H1 (cell line): ENCODE data around the gene FAM13C. TPM values are rescaled to one million over a fixed set of nuclear protein-coding genes. Genes with fewer than 3 reads are reported as not detected.

ENCODE experiments used
- CTCF ChIA-PET: fragments of 300-600 bp; sonication (Branson Sonifier 250); formaldehyde crosslinking; loops from one replicate; lab custom pipeline; 2021; ENCODE audit not compliant: partially characterized antibody; lab: Charles Lee
- POLR2A ChIA-PET: fragments of 300-600 bp; sonication (Branson Sonifier 250); formaldehyde crosslinking; loops from one replicate; lab custom pipeline; 2021; ENCODE audit warnings: inconsistent platforms; ENCODE audit not compliant: partially characterized antibody; lab: Charles Lee
- DNase-seq, 2 experiments: peaks; one replicate each; pipeline versions ENCODE4 v3.0.0 to v3.0.0-alpha.2; 2010 to 2022; ENCODE audit warnings: low spot score in 2 of 2, low read depth in 1 of 2, mixed read lengths in 1 of 2
- FAIRE-seq: peaks from 2 replicates; lab custom pipeline; 2011; peaks lifted over from hg19 to GRCh38; lab: Jason Lieb, UNC
- H2AFZ ChIP-seq: 2 replicates; pipeline ENCODE4 v1.8.1; 2012; ENCODE audit warnings: low read length, inconsistent platforms
- H2AK5ac ChIP-seq: 2 replicates; pipeline ENCODE4 v1.6.1; 2013; ENCODE audit warnings: low read depth, low read length
- H2BK120ac ChIP-seq: replicated peaks from 2 replicates; pipeline ENCODE3; 2013; ENCODE audit warnings: low read depth, low read length, inconsistent platforms
- H2BK12ac ChIP-seq: 2 replicates; pipeline ENCODE4 v1.6.1; 2013; ENCODE audit warnings: low read depth, low read length
- H2BK15ac ChIP-seq: 2 replicates; pipeline ENCODE4 v1.6.1; 2013; ENCODE audit warnings: low read length
- H2BK20ac ChIP-seq: 2 replicates; pipeline ENCODE4 v1.6.1; 2013; ENCODE audit warnings: low read length
- H2BK5ac ChIP-seq: 2 replicates; pipeline ENCODE4 v1.6.1; 2013; ENCODE audit warnings: low read depth, low read length
- H3K14ac ChIP-seq: 2 replicates; pipeline ENCODE4 v1.6.1; 2013; ENCODE audit warnings: inconsistent platforms; ENCODE audit not compliant: insufficient read length
- H3K18ac ChIP-seq: 2 replicates; pipeline ENCODE4 v1.6.1; 2013; ENCODE audit warnings: low read length; ENCODE audit errors: extremely low read depth
- H3K23ac ChIP-seq: 2 replicates; pipeline ENCODE4 v1.6.1; 2013; ENCODE audit warnings: inconsistent platforms; ENCODE audit not compliant: insufficient read length
- H3K23me2 ChIP-seq: 2 replicates; pipeline ENCODE4 v1.6.1; 2013; ENCODE audit warnings: low read depth, low read length
- H3K27ac ChIP-seq: 2 replicates; pipeline ENCODE4 v1.6.1; 2011; ENCODE audit warnings: low read depth, low read length, inconsistent platforms
- H3K27me3 ChIP-seq, 4 experiments: replicated peaks in 1 of 4; 1 replicate in 1 of 4; 2 replicates in 3 of 4; pipeline versions ENCODE4 v1.6.1 to v1.8.1; 2011 to 2013; ENCODE audit warnings: low read length in 3 of 4, mild to moderate bottlenecking in 3 of 4, inconsistent platforms in 2 of 4, mixed read lengths in 2 of 4, moderate library complexity in 1 of 4; ENCODE audit not compliant: control insufficient read depth in 3 of 4, insufficient read depth in 3 of 4; ENCODE audit errors: extremely low read depth in 1 of 4
- H3K36me3 ChIP-seq, 4 experiments: 2 replicates each; pipeline versions ENCODE4 v1.6.1 to v1.8.1; 2011 to 2013; ENCODE audit warnings: mild to moderate bottlenecking in 4 of 4, low read length in 3 of 4, moderate library complexity in 2 of 4, control low read depth in 1 of 4, inconsistent platforms in 1 of 4; ENCODE audit not compliant: insufficient read depth in 4 of 4, control insufficient read depth in 2 of 4
- H3K4ac ChIP-seq: replicated peaks from 2 replicates; pipeline ENCODE3; 2013; ENCODE audit warnings: low read length, low read depth, mixed read lengths, inconsistent platforms; ENCODE audit not compliant: insufficient read length
- H3K4me1 ChIP-seq, 4 experiments: replicated peaks in 1 of 4; 1 replicate in 1 of 4; 2 replicates in 3 of 4; pipeline versions ENCODE4 v1.6.1 to v1.8.1; 2011 to 2013; ENCODE audit warnings: low read length in 3 of 4, inconsistent platforms in 2 of 4, mixed read lengths in 1 of 4; ENCODE audit not compliant: insufficient read depth in 4 of 4, control insufficient read depth in 3 of 4
- H3K4me2 ChIP-seq, 2 experiments: 2 replicates each; pipeline versions ENCODE4 v1.6.1 to v1.8.1; 2011 to 2013; ENCODE audit warnings: low read depth in 2 of 2, low read length in 2 of 2, control low read depth in 1 of 2, inconsistent platforms in 1 of 2, mild to moderate bottlenecking in 1 of 2; ENCODE audit not compliant: insufficient read depth in 1 of 2
- H3K4me3 ChIP-seq, 4 experiments: fragments of 200-600, 300-600 bp in 1 of 4; sonication (generic), shearing (Covaris generic), sonication (Bioruptor Twin) in 1 of 4; 2 replicates each; pipeline versions ENCODE4 v1.5.1 to v1.8.1; 2011 to 2016; ENCODE audit warnings: low read length in 4 of 4, low read depth in 3 of 4, control low read depth in 2 of 4, inconsistent platforms in 2 of 4, mild to moderate bottlenecking in 2 of 4, mixed read lengths in 1 of 4, moderate library complexity in 1 of 4; ENCODE audit not compliant: insufficient read depth in 2 of 4; ENCODE audit errors: extremely low read depth in 1 of 4
- H3K56ac ChIP-seq: replicated peaks from 2 replicates; pipeline ENCODE3; 2013; ENCODE audit warnings: low read depth, mild to moderate bottlenecking, mixed read lengths, low read length, inconsistent platforms; ENCODE audit not compliant: insufficient read length
- H3K79me1 ChIP-seq: 2 replicates; pipeline ENCODE4 v1.6.1; 2013; ENCODE audit warnings: low read depth, low read length, control low read depth
- H3K79me2 ChIP-seq, 2 experiments: 2 replicates each; pipeline versions ENCODE4 v1.6.1 to v1.8.1; 2012 to 2013; ENCODE audit warnings: low read length in 2 of 2, mild to moderate bottlenecking in 2 of 2, inconsistent platforms in 1 of 2; ENCODE audit not compliant: insufficient read depth in 2 of 2, control insufficient read depth in 1 of 2
- H3K9ac ChIP-seq, 4 experiments: replicated peaks in 1 of 4; 1 replicate in 1 of 4; 2 replicates in 3 of 4; pipeline versions ENCODE4 v1.6.1 to v1.8.1; 2011 to 2013; ENCODE audit warnings: low read depth in 3 of 4, low read length in 3 of 4, control low read depth in 2 of 4, mild to moderate bottlenecking in 2 of 4, moderate library complexity in 2 of 4, inconsistent platforms in 1 of 4; ENCODE audit errors: extremely low read depth in 1 of 4
- H3K9me3 ChIP-seq, 2 experiments: 2 replicates each; pipeline versions ENCODE4 v1.6.1 to v1.8.1; 2012 to 2013; ENCODE audit warnings: mild to moderate bottlenecking in 2 of 2, moderate library complexity in 2 of 2, control low read depth in 1 of 2, inconsistent platforms in 1 of 2, low read depth in 1 of 2, low read length in 1 of 2, mixed read lengths in 1 of 2; ENCODE audit not compliant: insufficient read depth in 2 of 2
- H4K20me1 ChIP-seq, 2 experiments: replicated peaks in 1 of 2; 2 replicates each; pipeline versions ENCODE3 to v1.8.1; 2011 to 2013; ENCODE audit warnings: inconsistent platforms in 2 of 2, low read length in 2 of 2, mild to moderate bottlenecking in 1 of 2; ENCODE audit not compliant: insufficient read depth in 2 of 2, control insufficient read depth in 1 of 2
- H4K5ac ChIP-seq: 2 replicates; pipeline ENCODE4 v1.6.1; 2013; ENCODE audit warnings: low read length, low read depth, mixed read lengths, inconsistent platforms; ENCODE audit not compliant: insufficient read length
- H4K8ac ChIP-seq: 2 replicates; pipeline ENCODE4 v1.8.0; 2013; ENCODE audit warnings: mild to moderate bottlenecking, moderate library complexity, low read length, inconsistent platforms; ENCODE audit not compliant: insufficient read depth; ENCODE audit errors: extremely low read depth
- H4K91ac ChIP-seq: replicated peaks from 2 replicates; pipeline ENCODE3; 2013; ENCODE audit warnings: low read length, mixed read lengths, inconsistent platforms; ENCODE audit not compliant: insufficient read length
- CTBP2 ChIP-seq: IDR thresholded peaks from 2 replicates; pipeline ENCODE4 v1.7.0; 2011; ENCODE audit warnings: borderline replicate concordance, mild to moderate bottlenecking, moderate library complexity, mixed read lengths, low read length; ENCODE audit not compliant: insufficient read depth, insufficient read length
- FOSL1 ChIP-seq: IDR thresholded peaks from 2 replicates; pipeline ENCODE4 v1.6.1; 2011; ENCODE audit warnings: mild to moderate bottlenecking, low read depth, low read length, moderate library complexity; ENCODE audit not compliant: insufficient read depth
- KDM4A ChIP-seq: IDR thresholded peaks from one replicate; pipeline ENCODE4 v1.7.1; 2012; ENCODE audit warnings: low read depth, mild to moderate bottlenecking, moderate library complexity, low read length, inconsistent platforms; ENCODE audit not compliant: severe bottlenecking
- SP4 ChIP-seq: IDR thresholded peaks from 2 replicates; pipeline ENCODE4 v1.6.1; 2012; ENCODE audit warnings: low read length, inconsistent platforms
- polyA plus RNA-seq, 7 experiments: library from polyadenylated mRNA; depleted of rRNA in 3 of 7; stranded (reverse) in 5 of 7; unstranded in 2 of 7; fragments of >200 nt in 5 of 7; fragments of 200-250 nt in 2 of 7; gene quantifications; 1 replicate in 5 of 7; 2 replicates in 1 of 7; 4 replicates in 1 of 7; pipeline versions ENCODE4 v1.2.1 to v1.2.3, GENCODE V29; 2011 to 2013; ENCODE audit warnings: missing spikeins in 2 of 7, mixed read lengths in 2 of 7
- total RNA-seq: library from RNA; stranded (reverse); fragmentation: NEBNext Ultra II Directional; extraction: Animal tissue kit (Norgen Biotek cat#: 25700); gene quantifications from 2 replicates; pipeline ENCODE4 v1.2.1, GENCODE V29; 2021

Gene FAM13C
- total and polyA plus RNA-seq, 2 of the 8 experiments (the other 6 are each of a cell fraction or from before 2014, with no cell fraction given) = 0.56 to 0.62 TPM

DNA sequence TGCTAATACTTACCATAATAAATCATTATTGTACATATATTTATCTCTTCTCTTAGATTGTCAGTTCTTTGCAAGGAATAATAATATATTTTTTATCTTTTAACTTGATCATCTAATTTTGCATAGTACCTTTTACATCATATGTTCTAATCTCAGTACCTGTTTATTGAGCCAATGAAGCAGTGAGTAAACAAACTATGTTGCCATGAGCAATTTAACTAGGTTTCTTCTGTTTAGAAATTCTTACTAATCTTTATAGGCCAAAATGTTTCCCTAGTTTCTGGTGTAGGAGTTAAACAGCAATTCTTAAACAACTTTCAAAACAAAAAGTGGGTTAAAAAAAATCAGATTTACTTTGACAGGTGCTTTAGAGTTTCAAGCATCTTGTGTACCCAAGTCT lies 124.6 kb downstream of the FAM13C start:
- no peak for DNase-seq
- no peak overlapping the region for H3K4me3 ChIP-seq
- H2BK120ac ChIP-seq = no peak overlapping the region
- no peaks in the 10 kb centered on the region for H4K20me1 ChIP-seq
- no peaks in the 10 kb centered on the region for H3K27me3 ChIP-seq
- no peak overlapping the region for H2BK12ac ChIP-seq
- POLR2A ChIA-PET = no interaction called here
- no peaks in the 10 kb centered on the region; the same call in 1 of the 2 replicates for H3K23me2 ChIP-seq
- no peak overlapping the region for H4K5ac ChIP-seq
- no peak for FAIRE-seq
- no peak overlapping the region for H3K18ac ChIP-seq
- no peaks in the 10 kb centered on the region for H3K79me1 ChIP-seq
- no peaks in the 10 kb centered on the region for H3K4me1 ChIP-seq
- no peak overlapping the region for H2AFZ ChIP-seq
- no peak overlapping the region for H3K27ac ChIP-seq
- H2BK15ac ChIP-seq = no peak overlapping the region
- H3K4me2 ChIP-seq = no peak overlapping the region
- no peak overlapping the region for H4K8ac ChIP-seq
- CTCF ChIA-PET = interaction anchor here (1.3 to 1.5 kb wide), 2 partner anchors 274 to 341 kb away, joined by 3 read pairs; no protein-coding TSS in a partner anchor
- no peak overlapping the region for H2AK5ac ChIP-seq
- no peak overlapping the region for H3K56ac ChIP-seq
- H4K91ac ChIP-seq = no peak overlapping the region
- no peaks in the 10 kb centered on the region for H3K79me2 ChIP-seq
- H3K9me3 ChIP-seq = no peaks in the 10 kb centered on the region
- no peak overlapping the region for H3K23ac ChIP-seq
- no peak overlapping the region for H2BK20ac ChIP-seq
- H2BK5ac ChIP-seq = no peak overlapping the region
- H3K9ac ChIP-seq = no peak overlapping the region
- H3K36me3 ChIP-seq = no peaks in the 10 kb centered on the region
- no peak overlapping the region for H3K14ac ChIP-seq
- H3K4ac ChIP-seq = no peak overlapping the region
- no peak for TF ChIP-seq CTBP2
- TF ChIP-seq KDM4A = no peak
- TF ChIP-seq FOSL1 = no peak
- no peak for TF ChIP-seq SP4
